ENCODE results near the gene SNX11. TPM values are rescaled to one million over a fixed set of nuclear protein-coding genes. Genes with fewer than 3 reads are reported as not detected.

The SNX11 gene
- total RNA-seq, 1 experiment from 2014 or later, result 28.1 TPM

GRCh38 chr17:48110761-48111160, 3.2 kb downstream of the SNX11 start:
- intact Hi-C loops (cut with micrococcal nuclease; ENCODE audit: unreplicated experiment), result no loop called here

GRCh38 chr17:48111937-48112241, 4.3 kb downstream of the SNX11 start:
- TF ChIP-seq POLR2AphosphoS5 (IDR thresholded peaks at IDR 0.05; ENCODE audit: low read depth, low read length) (no peak), SIN3A (IDR thresholded peaks at IDR 0.05; ENCODE audit: borderline replicate concordance, insufficient read depth, low read depth, low read length) (no peak), REST (IDR thresholded peaks at IDR 0.05; ENCODE audit: insufficient read depth in 1 of 2, low read depth in 2 of 2, low read length in 1 of 2) (no peak), CTCF (IDR thresholded peaks at IDR 0.05) (no peak), TCF7L2 (IDR thresholded peaks at IDR 0.05; ENCODE audit: low read depth, low read length) (no peak)
- BruUV-seq (replicated peaks), result no TSS peak
- ATAC-seq (no peak), DNase-seq (ENCODE audit: low read depth, low spot score) (no peak)
- H3K27ac ChIP-seq (ENCODE audit: low read length), result no peak overlapping the region
- in situ Hi-C loops (cut with HindIII; ENCODE audit: low pct_unique_long_range_greater_than_20kb, low sequenced_read_pairs) (no loop called here), intact Hi-C loops (cut with micrococcal nuclease; ENCODE audit: unreplicated experiment) (no loop called here)
- ChIA-PET CTCF (no interaction called here), POLR2A (interaction anchor here (0.7 kb wide), 1 partner anchor 234 kb away, joined by 3 read pairs; no protein-coding TSS in a partner anchor)
- H3K4me3 ChIP-seq (ENCODE audit: low read depth in 2 of 2, low read length in 2 of 2), result no peak overlapping the region
- H3K27me3 ChIP-seq (ENCODE audit: control insufficient read depth, insufficient read depth, low read length), result no peaks in the 10 kb centered on the region
- peaks cover 5% of the 10 kb centered on the region; the same call in 1 of the 2 replicates for H3K4me1 ChIP-seq (ENCODE audit: control insufficient read depth, insufficient read depth, low read length)
- peaks cover 3% of the 10 kb centered on the region; the same call in 1 of the 2 replicates for H3K36me3 ChIP-seq (ENCODE audit: control insufficient read depth, insufficient read depth, low read length)
- H3K9me3 ChIP-seq (ENCODE audit: control insufficient read depth, insufficient read depth, low read depth, low read length), result no peaks in the 10 kb centered on the region

More at GRCh38 chr17:48110761-48111160, 3.2 kb downstream of the SNX11 start:
- TF ChIP-seq REST (IDR thresholded peaks at IDR 0.05; ENCODE audit: insufficient read depth in 1 of 2, low read depth in 2 of 2, low read length in 1 of 2) (no peak), TCF7L2 (IDR thresholded peaks at IDR 0.05; ENCODE audit: low read depth, low read length) (no peak), POLR2AphosphoS5 (IDR thresholded peaks at IDR 0.05; ENCODE audit: low read depth, low read length) (no peak), SIN3A (IDR thresholded peaks at IDR 0.05; ENCODE audit: borderline replicate concordance, insufficient read depth, low read depth, low read length) (no peak), CTCF (IDR thresholded peaks at IDR 0.05) (no peak)
- in situ Hi-C loops (cut with HindIII; ENCODE audit: low pct_unique_long_range_greater_than_20kb, low sequenced_read_pairs), result no loop called here
- Histone ChIP-seq H3K36me3 (ENCODE audit: control insufficient read depth, insufficient read depth, low read length) (peaks cover 3% of the 10 kb centered on the region; the same call in 1 of the 2 replicates), H3K4me1 (ENCODE audit: control insufficient read depth, insufficient read depth, low read length) (peaks cover 5% of the 10 kb centered on the region; the same call in 1 of the 2 replicates), H3K9me3 (ENCODE audit: control insufficient read depth, insufficient read depth, low read depth, low read length) (no peaks in the 10 kb centered on the region), H3K4me3 (ENCODE audit: low read depth in 2 of 2, low read length in 2 of 2) (no peak overlapping the region), H3K27ac (ENCODE audit: low read length) (no peak overlapping the region), H3K27me3 (ENCODE audit: control insufficient read depth, insufficient read depth, low read length) (no peaks in the 10 kb centered on the region)
- CTCF ChIA-PET, result no interaction called here
- no peak for DNase-seq (ENCODE audit: low read depth, low spot score)
- no TSS peak for BruUV-seq (replicated peaks)
- ATAC-seq, result no peak
- POLR2A ChIA-PET, result no interaction called here
